ENCODE results near the gene MCOLN3. TPM values are rescaled to one million over a fixed set of nuclear protein-coding genes. Genes with fewer than 3 reads are reported as not detected.

Gene MCOLN3
- total and polyA plus RNA-seq, 9 of the 15 experiments (the other 6 are each of a cell fraction or from before 2014, with no cell fraction given): 0.04 to 0.05 TPM; not detected in 7

DNA sequence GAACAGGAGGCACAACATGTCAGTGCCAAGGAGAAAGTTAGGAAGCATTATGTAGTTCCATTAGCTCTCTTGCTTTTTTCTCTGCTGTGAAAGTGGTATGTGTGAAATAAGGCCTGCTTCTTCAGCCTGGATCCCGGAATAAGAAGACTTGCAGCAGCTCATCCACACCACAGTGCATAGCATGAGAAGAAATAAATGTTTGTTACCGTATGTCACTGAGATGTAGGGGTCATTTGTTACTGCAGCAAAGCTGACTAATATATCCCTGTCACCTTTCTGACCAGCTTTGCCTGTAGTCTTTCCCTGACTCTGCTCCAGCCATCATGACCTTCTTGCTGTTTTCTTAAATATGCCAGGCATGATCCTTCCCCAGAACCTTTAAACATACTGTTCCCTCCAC, 20.5 kb upstream of the MCOLN3 start:
- in situ Hi-C loops (cut with MboI): no loop called here
- FAIRE-seq (no peak), ATAC-seq (no peak), DNase-seq (ENCODE audit: extremely low read depth in 1 of 4, low spot score in 3 of 4) (no peak)
- no TSS peak for BruUV-seq (replicated peaks)
- H3K9me1 ChIP-seq (ENCODE audit: control insufficient read depth, insufficient read depth, low read length): no peaks in the 10 kb centered on the region
- no peaks in the 10 kb centered on the region for H4K20me1 ChIP-seq (replicated peaks; ENCODE audit: control insufficient read depth, insufficient read depth, low read length)
- no peak overlapping the region for H2AFZ ChIP-seq (ENCODE audit: low read depth, low read length)
- no peaks in the 10 kb centered on the region for H3K36me3 ChIP-seq (ENCODE audit: control insufficient read depth, insufficient read depth, low read length)
- CTCF ChIA-PET (ENCODE audit: low intra/inter-chr PET ratio): no interaction called here
- H3K9ac ChIP-seq (ENCODE audit: insufficient read depth in 1 of 2, low read depth in 2 of 2, low read length in 2 of 2): no peak overlapping the region
- no peak overlapping the region for H3K27ac ChIP-seq (ENCODE audit: extremely low read depth, low read depth, low read length)
- TF ChIP-seq NR4A1 (CRISPR knock-in tag; IDR thresholded peaks at IDR 0.05): no peak
- TF ChIP-seq NR4A1 (tag; IDR thresholded peaks at IDR 0.05): no peak
- no peak for TF ChIP-seq TRIM25 (IDR thresholded peaks at IDR 0.05; ENCODE audit: borderline replicate concordance)
- no peak for TF ChIP-seq RREB1 (CRISPR knock-in tag; IDR thresholded peaks at IDR 0.05)
- TF ChIP-seq TAF1 (IDR thresholded peaks at IDR 0.05; ENCODE audit: control insufficient read depth, extremely low read depth, insufficient read depth, low read length, severe bottlenecking): no peak
- TF ChIP-seq TRIM24 (IDR thresholded peaks at IDR 0.05): no peak
- no peak for TF ChIP-seq ZNF146 (CRISPR knock-in tag; IDR thresholded peaks at IDR 0.05; ENCODE audit: unreplicated experiment)
- no peak for TF ChIP-seq SMAD1 (IDR thresholded peaks at IDR 0.05; ENCODE audit: low read depth, low read length, partially characterized antibody)
- TF ChIP-seq NFE2L1 (tag; IDR thresholded peaks at IDR 0.05; ENCODE audit: borderline replicate concordance, low read depth): no peak
- TF ChIP-seq GABPA (tag; conservative IDR thresholded peaks at IDR 0.05; ENCODE audit: low read depth): no peak
- TF ChIP-seq CXXC5 (CRISPR knock-in tag; IDR thresholded peaks at IDR 0.05): no peak
- no peak for TF ChIP-seq MCM2 (IDR thresholded peaks at IDR 0.05; ENCODE audit: low read depth)
- no peak for TF ChIP-seq ZSCAN32 (CRISPR knock-in tag; IDR thresholded peaks at IDR 0.05)
- no peak for TF ChIP-seq HIVEP1 (CRISPR knock-in tag; IDR thresholded peaks at IDR 0.05)
- TF ChIP-seq CBFB (CRISPR knock-in tag; IDR thresholded peaks at IDR 0.05): no peak
- H3K79me2 ChIP-seq (ENCODE audit: control insufficient read depth, insufficient read depth, low read length): no peaks in the 10 kb centered on the region
- peaks cover 0 to 4% of the 10 kb centered on the region in 2 experiments; a peak in 2 of 5 replicates for H3K27me3 ChIP-seq (ENCODE audit: control insufficient read depth in 2 of 2, insufficient read depth in 2 of 2, low read length in 2 of 2)
- POLR2A ChIA-PET: no interaction called here
- no peaks in the 10 kb centered on the region for H3K9me3 ChIP-seq (replicated peaks; ENCODE audit: control insufficient read depth, insufficient read depth, low read depth, low read length)
- H3K4me2 ChIP-seq (ENCODE audit: insufficient read depth, low read length): no peak overlapping the region
- no peak overlapping the region for H3K4me3 ChIP-seq
- intact Hi-C loops (cut with micrococcal nuclease): no loop called here
- H3K4me1 ChIP-seq (replicated peaks in 1 of 2; ENCODE audit: control insufficient read depth in 2 of 2, insufficient read depth in 2 of 2, low read length in 2 of 2): no peaks in the 10 kb centered on the region
- WGBS (ENCODE audit: insufficient coverage, low coverage, missing lambda C conversion rate): 4% methylated on average over 2 of the region's 2 CpGs
